ENCODE measurements around the gene PLCB1.
A peak's percentile ranks its signal among the peaks of the same experiment; 100 is the strongest.

The PLCB1 gene

DNA sequence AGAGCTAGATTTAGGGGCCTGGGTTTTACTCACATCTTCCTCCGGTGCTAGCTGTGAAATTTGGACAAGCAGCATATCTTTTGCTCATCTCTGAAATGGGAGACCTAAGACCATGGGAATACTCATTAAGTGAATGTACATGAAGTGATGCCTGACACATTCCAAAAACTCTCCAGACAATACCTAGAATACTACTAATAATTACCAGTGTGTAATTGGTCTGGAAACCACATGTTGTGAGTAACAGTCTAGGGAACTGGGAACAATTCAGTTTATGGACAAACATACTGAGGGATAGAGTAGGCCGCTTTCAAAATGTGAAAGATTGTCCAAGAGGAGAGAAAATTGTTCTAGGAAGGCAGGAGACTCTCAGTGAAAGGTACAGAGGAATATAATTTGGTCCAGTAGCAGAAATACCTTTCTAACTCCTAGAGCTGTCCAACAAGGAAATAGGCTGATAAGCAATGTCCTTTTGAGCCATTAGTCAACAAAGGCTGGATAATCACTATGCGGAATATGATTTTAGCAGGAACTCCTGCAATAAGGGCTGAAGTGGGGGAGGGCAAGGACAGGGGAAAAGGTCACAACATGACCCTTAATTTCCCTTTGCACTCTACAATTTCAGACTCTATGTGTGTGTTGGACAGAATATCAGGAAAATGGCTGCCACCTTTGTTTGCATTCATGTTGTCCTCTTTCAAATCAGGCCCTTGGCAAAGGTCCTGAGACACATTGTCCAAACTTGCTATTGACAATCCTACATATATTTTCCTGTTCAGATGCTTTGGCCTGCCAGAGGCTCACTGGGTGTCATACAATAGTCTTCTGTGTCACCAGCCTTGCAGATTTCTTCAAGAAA, 315.4 kb downstream of the PLCB1 start:
- DNase-seq (ENCODE audit: low read depth), result no peak

DNA sequence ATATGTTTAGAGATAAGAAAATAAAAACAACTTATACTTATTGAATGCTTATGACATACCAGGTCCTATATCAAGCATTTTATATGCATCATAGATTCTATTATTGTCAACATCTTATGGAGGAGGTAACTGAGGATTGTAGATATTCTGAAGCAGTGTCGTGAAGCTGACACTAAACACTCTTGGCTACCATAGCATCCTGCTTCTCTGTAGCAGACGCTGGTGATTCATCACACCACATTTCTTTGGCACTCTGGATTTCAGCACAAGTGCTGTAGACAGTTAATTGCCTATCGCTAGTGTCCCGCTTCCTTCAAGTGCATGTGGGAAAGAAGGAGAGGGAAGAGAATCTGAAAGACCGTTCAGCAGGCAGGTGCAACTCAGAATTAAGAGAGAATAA, 317.1 kb downstream of the PLCB1 start:
- DNase-seq (ENCODE audit: low read depth), result peak; percentile 43

DNA sequence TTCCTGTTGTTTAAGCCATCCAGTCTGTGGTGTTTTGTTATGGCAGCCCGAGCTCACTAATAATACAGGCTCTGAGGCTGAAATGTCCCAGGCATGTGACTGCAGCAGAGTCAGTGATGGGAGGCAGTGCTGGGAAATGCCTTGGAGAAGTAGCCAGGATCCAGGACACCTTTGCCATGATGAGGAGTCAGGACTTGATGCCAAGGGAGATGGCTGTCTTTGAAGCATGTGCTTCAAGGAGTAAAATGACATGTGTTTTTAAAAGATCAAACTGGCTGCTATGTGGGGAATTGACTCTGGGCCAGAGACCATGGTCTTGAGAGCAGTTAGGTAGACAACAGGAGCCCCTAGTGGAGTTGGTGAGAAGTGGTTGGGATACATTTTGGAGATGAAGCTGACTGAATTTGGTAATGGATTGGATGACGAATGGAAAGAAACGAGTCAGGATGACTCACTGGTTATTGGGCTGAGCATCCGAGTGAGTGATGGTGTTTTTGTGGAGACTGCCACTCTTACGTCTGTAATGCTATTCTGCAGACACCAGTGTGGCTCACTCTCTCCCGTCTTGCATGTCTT, 322.2 kb downstream of the PLCB1 start:
- peak; percentile 96 for DNase-seq (ENCODE audit: low read depth)

GRCh38 chr20:8456765-8457164, 324.7 kb downstream of the PLCB1 start:
- no peak for DNase-seq (ENCODE audit: low read depth)

- DNase-seq (ENCODE audit: low read depth), result no peak
Measured at GRCh38 chr20:8457978-8458377, 325.9 kb downstream of the PLCB1 start.

- no peak for DNase-seq (ENCODE audit: low read depth)
Measured at GRCh38 chr20:8461186-8461585, 329.1 kb downstream of the PLCB1 start.

- peak; percentile 21 for DNase-seq (ENCODE audit: low read depth)
Measured at GRCh38 chr20:8464368-8464767, 332.3 kb downstream of the PLCB1 start.

DNA sequence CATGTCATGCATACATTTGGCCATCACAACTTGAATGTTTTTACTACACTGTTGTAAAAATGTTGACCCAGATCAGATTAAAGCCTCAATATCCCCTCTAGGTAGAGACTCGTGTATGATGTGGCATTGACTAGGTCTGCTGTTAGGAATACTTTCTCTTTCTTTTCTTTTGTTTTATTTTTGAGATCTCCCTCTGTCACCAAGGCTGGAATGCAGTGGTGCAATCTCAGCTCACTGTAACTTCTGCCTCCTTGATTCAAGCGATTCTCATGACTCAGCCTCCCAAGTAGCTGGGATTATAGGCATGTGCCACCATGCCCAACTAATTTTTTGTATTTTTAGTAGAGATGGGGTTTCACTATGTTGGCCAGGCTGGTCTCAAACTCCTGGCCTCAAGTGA, 334.7 kb downstream of the PLCB1 start:
- peak; percentile 69 for DNase-seq (ENCODE audit: low read depth)

DNA sequence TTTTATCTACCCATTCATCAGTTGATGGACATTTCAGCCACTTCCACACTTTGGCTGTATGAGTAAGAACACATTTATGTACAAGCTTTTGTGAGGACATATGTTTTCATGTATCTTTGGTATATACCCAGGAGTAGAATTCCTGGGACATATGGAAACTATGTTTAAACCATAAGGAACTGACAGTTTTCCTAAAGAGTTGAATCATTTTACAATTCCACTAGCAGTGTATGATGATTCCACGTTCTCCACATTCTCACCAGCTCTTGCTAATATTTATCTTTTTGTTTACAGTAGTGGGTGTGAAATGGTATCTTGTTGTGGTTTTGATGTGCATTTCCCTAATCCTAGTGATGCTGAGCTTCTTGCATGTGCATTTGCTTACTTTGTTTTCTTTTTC, 338.1 kb downstream of the PLCB1 start:
- no peak for DNase-seq (ENCODE audit: low read depth)

GRCh38 chr20:8471465-8471864, 339.4 kb downstream of the PLCB1 start:
- DNase-seq (ENCODE audit: low read depth), result no peak

DNA sequence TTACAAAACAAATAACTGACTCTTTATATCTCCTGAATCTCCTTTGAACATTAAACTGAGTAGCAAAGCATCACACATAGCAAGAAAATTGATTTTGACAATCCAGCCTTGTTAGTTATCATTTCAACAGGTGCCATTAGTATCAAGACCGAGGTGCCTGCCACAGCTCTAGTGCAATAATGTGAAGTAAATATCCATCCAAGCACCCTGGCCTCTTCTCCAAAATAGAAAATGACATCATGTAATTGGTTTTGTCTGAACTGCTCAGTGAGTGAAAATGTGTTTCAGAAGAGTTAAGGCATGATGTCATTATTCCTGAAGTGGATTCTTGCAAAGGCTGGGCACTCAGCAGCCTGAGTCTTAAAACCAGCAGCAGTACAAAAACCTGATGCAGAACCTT, 341.4 kb downstream of the PLCB1 start:
- no peak for DNase-seq (ENCODE audit: low read depth)

DNA sequence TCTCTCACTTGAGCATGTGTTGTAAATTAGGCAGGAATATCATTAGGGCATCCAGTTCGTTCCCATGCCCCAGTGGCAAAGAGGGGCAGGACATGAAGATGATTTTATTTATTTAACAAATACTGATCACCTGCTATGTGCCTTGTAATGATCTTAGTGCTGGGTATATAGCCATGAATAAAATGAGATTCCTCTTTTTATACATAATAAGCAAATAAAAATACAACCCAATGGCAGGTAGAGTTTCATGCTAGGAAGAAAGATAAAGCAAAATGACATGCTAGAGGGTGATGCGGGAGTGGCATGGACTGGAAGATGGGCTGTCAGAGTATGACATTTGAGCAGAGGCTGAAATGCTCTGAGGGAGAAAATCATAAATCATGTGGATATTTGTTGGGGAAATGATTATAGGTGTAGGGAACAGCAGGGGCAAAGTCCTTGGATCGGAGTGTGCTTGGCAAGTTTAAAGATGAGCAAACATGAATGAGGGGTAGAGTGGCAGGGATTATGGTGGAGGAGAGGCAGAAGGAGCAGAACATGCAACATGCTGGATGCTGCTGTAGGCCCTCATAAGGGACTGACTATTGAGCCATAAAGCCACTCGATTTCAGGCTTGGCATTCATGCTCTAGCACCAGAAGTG, 342.1 kb downstream of the PLCB1 start:
- no peak for DNase-seq (ENCODE audit: low read depth)

DNA sequence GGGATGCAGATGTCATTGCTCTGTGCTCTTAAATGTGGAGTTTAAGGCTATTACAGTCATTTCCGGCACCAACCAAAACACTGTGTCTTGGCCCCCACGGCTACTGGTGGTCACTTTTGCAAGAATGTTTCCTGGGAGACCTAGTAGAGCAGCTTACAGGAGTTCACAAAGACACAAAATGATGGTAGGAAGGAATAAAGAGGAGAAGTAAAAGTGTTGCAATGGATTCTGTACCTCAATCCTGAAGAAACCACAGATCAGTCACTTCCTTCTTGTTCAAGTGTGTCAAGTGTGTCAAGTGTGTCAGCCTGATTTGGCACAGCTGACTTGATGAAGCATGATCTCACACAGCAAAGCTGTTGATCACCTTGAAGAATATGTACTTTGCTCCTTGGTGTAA, 344.0 kb downstream of the PLCB1 start:
- DNase-seq (ENCODE audit: low read depth), result peak; percentile 17

- no peak for DNase-seq (ENCODE audit: low read depth)
Measured at GRCh38 chr20:8480597-8480996, 348.5 kb downstream of the PLCB1 start.

DNA sequence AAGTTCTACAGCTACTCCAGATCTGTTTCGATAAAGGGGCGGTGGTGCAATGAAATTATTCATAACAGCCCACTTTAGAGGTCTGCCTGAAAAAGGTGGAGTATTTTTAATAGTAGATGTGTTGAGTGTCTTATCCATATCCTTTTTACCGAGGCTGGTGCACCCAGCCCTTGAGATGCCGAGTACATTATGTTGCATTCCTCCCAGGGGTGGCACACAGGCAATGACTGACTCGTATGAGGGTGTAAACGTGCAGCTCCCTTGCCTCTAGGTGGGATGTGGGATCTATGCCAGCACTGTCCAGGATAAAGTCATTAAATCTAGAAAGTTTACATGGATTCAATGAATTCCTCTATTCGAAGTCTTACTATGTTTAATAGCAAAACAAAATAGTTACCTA, 355.6 kb downstream of the PLCB1 start:
- DNase-seq (ENCODE audit: low read depth), result no peak

- no peak for DNase-seq (ENCODE audit: low read depth)
Measured at GRCh38 chr20:8489094-8489883, 357.2 kb downstream of the PLCB1 start.

- no peak for DNase-seq (ENCODE audit: low read depth)
Measured at GRCh38 chr20:8490076-8490830, 358.2 kb downstream of the PLCB1 start.

DNA sequence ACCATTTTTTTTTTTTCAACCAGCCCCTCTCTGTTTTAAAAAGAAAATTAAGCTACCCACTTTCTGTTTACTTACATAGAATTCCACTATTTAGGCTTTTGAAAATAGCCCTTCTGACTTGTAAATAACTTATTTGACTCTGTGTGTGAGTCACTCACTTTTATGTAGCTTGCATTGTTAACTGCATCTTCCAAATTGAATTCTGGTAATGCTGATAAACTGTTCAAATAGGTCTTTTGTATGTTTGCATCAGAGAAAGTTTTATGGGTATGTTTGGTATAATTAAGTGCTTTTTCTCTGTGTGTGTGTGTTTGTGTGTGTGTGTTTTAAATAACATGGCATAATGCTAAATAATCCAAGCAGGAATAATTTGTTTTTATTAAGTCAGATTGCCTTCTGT, 360.1 kb downstream of the PLCB1 start:
- no peak for DNase-seq (ENCODE audit: low read depth)

- no peak for DNase-seq (ENCODE audit: low read depth)
Measured at GRCh38 chr20:8498571-8498970, 366.5 kb downstream of the PLCB1 start.

- no peak for DNase-seq (ENCODE audit: low read depth)
Measured at GRCh38 chr20:8504030-8504429, 372.0 kb downstream of the PLCB1 start.

DNA sequence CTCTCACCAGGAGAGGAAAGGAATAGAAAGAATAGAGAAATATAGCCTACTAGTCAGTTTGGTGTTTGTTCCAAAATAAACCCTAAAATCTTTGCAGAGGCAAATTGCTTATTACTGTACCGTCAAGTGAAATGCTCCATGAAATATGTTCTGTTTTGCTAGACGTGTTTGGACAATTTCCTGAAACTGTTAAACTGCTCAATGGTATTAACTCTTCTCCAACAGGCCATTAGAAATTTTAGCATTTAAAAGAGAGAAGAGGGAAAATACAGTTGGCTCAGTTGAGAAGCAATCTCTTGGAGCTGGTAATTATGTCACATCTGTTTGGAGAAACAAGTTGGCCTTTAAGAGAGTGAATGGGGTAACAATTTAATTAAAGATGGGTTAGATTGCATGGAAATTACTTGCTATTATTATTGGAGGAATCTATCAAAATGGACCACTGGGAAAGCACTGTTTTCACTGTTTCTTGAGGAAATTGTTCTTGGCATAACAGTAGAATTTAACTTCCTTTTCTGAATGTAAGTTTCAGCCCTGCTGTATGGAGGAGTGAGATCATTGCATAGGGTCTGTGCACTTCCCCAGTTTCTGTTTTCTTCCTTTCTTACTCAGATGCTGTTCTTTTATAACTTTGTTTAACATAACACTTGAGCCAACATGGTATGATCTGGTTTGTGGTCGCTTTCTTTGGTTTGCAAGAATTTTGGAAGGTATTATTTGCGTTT, 373.6 kb downstream of the PLCB1 start:
- DNase-seq (ENCODE audit: low read depth), result no peak
